Kasumi-1 (cell line): ENCODE data around the gene ZNF407.
"Not testable (repeated sequence)": the region's sequence is repeated elsewhere in the genome, so short reads cannot be mapped to it uniquely, and the experiment has no call there.

Experiments
- DNase-seq, 2 experiments: peaks; one replicate each; lab custom pipeline; 2025; lab: John Stamatoyannopoulos, UW

Gene ZNF407

GRCh38 chr18:74933930-74934329, 336.3 kb downstream of the ZNF407 start:
- DNase-seq = no peak

GRCh38 chr18:74935434-74935833, 337.8 kb downstream of the ZNF407 start:
- DNase-seq = no peak

GRCh38 chr18:74936343-74936742, 338.7 kb downstream of the ZNF407 start:
- no peak for DNase-seq

GRCh38 chr18:74937291-74937690, 339.6 kb downstream of the ZNF407 start:
- DNase-seq = no peak

GRCh38 chr18:74940856-74941255, 343.2 kb downstream of the ZNF407 start:
- no peak for DNase-seq

DNA sequence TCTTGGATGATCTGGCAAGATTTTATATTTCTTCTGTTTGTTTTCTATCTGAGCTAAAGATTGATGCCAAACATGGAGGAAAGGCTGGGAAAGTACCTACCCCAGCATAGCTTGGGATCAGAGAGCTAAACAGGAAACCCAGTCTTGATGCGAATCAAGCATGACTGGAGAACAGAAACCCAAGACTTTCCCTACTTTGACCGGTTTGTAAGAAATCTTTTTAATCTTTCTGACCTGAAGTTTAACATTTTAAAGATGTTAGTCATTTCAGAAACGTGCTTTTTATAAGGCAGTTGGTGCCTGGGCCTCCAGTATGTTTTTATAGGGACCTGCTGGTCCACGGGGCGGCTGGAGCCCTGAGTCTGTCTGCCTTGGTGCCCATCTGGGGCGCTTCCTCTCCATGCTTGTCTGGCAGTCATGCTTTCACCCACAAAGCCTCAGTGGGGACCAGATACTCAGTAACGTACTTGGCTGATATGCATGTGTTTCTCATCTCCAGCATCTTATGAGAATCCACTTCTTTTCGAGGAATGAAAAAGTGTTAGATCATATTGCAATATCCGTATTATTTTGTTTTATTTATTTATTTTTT, 344.7 kb downstream of the ZNF407 start:
- no peak for DNase-seq

GRCh38 chr18:74944676-74945075, 347.0 kb downstream of the ZNF407 start:
- DNase-seq = no peak

GRCh38 chr18:74945774-74946545, 348.3 kb downstream of the ZNF407 start:
- DNase-seq = no peak

DNA sequence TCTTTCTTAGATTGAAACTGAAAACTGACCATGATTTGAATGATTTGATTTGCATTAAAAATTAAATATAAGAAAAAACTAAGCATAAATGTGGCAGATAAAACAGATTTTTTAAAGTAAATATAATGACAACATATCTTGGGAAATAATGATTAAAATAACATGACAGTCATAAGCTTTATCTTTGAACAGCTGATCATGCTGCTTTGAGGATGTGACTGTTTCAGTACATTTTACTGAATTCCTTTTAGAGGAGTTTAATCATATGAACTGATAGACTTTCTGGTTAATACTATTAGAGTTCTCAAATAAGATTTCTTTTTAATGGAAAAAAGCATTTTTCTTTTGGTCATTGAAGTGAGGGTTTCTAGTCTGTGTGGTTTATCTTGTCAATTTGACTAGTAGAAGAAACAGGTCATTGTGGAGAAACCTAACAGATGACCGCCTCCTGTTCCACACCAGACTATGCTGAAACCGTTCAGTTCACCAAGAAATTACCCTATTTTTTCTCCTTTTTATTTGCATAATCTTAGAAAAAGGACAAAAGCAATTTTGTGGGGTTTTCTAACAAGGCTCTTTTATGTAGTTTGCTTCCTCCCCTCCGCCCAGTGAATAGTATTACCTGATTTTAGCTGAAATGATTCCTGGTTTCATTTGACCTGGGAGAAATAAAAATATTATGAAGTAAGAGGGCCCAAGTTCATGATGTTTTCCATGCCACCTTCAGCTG, 349.1 kb downstream of the ZNF407 start:
- no peak for DNase-seq

DNA sequence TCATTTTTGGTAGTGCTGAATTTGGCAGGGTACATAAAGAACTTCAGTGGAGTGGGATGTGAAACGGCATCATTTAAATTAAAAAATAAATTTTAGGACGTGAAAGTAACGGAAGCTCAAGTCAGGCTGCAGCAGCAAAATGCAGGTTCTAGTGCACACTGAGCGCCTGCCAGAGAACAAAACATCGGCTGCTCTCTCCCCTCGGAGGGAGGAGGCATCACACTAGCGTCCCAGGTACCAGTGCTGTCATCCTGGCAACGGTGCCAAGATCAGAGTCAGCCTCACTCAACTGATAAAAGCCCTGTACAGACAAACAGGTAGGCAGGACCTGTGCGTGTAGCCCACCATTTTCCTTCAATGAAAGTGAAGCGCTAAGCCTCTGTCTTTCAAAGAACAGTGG, 349.7 kb downstream of the ZNF407 start:
- DNase-seq = no peak

- DNase-seq = no peak
Measured at GRCh38 chr18:74947875-74948274, 350.2 kb downstream of the ZNF407 start.

DNA sequence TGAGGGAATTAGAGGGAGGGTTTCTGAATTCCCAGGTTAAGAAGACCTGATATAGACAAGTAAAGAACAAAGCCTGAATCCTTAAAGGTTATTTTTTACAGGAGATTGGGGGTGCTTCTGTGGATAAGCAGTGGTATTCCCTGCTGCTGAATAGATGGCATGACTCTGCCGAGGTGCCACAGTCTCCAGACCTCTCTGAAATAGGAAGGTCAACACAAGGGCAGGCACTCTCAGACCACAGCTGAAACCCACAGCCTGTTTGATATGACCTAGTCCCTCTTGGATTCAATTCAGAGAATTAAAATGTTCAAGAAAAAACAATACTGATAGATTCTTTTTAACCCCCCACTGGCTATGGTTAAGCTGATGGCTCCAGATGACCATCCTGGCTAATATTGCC, 351.9 kb downstream of the ZNF407 start:
- DNase-seq = no peak

DNA sequence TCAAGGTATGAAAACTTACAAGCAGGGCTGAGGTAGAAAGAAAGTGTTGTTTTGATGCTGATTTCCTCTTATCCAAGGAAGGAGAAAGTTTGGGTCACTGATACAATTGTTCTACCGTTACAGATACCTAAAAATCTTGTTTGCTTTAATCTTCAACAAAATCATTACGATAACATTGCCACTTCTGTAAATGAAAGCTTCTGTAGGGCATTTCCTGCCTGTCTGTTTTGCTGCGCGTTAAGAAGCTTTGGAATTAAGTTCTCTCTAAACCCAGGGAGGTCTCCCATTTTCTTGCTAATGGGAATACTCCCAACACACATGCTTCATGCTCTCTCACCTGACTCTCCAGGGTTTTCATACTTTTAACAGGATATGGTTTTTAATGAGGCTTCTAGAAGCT, 352.8 kb downstream of the ZNF407 start:
- DNase-seq = no peak

- DNase-seq = no peak
Measured at GRCh38 chr18:74951165-74951760, 353.6 kb downstream of the ZNF407 start.

DNA sequence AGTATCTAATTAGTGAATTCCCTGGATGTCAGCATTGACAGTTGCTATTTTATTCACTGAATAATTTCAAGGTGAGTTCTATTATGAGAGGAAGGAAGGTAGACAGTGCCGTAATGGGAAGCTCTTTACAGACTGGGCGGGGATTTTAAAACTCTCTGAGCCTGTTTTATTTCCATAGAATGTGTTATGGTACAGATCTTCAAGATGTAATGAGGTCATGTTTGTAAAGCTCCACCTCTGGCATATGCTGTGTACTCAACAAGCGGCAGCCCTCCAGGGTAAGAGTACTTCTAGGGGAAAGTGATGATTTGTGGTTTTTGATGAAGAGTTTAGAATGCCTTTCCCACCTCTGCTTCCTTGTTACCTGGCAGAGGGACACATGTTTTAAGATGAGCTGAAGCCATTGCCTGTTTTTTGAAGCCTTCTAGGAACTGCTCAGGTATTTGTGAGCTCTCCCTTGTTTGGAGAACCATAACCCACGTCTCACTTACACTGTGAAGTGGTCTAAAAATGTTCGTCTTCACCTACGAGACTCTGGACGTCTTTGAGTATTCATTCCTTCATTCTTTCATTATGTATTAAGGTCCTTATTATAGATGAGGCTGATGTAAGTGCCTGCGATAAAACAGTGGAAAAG, 360.0 kb downstream of the ZNF407 start:
- DNase-seq = no peak

DNA sequence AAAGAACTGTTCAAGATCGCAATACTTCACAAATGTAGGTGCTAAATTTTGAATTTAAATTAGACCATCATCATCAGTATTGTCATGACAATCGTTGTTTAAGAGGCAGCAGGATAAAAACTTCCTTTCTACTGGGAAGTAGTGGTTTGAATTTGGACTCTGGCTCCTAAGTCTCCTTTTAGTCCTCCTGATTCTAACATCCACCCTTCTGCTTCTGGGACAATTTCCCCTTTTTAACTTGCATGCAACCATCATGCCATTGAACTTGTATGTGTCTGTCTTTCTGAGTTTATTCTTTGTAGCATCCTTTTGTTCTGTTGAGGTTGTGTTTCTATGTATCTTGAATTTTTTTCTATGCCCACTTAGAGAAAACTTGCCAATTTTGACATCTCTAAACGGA, 361.5 kb downstream of the ZNF407 start:
- DNase-seq = no peak

DNA sequence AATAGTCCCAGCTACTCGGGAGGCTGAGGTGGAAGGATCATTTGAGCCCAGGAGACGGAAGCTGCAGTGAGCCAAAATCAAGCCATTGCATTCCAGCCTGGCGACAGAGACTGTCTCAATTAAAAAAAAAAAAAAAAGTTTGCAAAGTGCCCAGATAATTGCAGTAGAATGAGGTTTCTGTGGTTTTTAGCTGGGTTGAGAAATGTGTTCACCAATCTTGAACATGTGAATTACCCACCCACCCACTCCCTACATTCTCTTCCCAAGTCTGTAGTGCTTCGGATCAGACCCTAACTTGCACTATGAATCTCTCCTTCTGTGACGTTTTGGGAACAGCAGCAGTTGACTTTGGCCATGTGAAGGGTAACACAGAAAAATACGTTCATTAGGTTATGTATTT, 363.9 kb downstream of the ZNF407 start:
- DNase-seq = no peak

GRCh38 chr18:74963820-74964446, 366.3 kb downstream of the ZNF407 start:
- peak; percentile 38 to 49 for DNase-seq

DNA sequence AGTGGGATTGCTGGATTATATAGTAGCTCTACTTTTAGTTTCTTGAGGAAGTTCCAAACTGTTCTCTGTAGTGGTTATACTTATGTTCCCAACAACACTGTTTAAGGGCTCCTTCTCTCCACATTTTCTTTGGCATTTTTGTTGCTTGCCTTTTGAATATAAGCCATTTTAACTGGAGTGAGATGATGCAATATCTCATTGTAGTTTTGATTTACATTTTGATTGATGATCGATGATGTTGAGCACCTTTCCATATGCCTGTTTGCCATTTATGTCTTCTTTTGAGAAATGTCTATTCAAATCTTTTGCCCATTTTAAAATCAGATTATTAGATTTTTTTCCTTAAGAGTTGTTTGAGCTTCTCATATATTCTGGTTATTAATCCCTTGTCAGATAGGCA, 368.0 kb downstream of the ZNF407 start:
- no peak for DNase-seq

DNA sequence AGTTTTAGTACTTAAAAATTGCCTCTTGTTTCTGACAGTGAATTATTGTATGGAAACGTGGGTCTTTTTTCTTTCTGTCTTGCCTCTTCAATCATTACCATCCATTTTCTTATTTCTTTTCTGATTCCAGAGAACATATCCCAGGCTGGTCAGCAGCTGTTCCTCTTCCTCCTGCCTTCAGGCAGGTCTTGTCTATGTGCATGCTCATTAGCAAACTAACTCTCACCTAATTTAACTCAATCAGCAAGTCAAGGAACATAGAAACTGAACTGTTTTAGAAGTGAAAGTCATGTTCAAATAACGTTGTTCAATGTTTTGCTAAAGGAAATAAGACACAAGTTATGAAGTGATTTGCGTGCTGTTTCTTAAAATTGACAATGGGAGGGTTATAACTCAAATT, 369.8 kb downstream of the ZNF407 start:
- no peak for DNase-seq

- no peak for DNase-seq
Measured at GRCh38 chr18:74967979-74968378, 370.3 kb downstream of the ZNF407 start.

DNA sequence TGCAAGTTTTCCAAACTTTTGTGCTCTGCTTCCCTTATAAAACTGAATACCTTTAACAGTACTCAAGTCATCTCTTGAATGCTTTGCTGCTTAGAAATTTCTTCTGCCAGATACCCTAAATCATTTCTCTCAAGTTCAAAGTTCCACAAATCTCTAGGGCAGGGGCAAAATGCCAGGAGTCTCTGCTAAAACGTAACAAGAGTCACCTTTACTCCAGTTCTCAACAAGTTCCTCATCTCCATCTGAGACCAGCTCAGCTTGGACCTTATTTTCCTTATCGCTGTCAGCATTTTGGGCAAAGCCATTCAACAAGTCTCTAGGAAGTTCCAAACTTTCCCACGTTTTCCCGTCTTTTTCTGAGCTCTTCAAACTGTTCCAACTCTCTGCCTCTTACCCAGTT, 373.7 kb downstream of the ZNF407 start:
- DNase-seq = not testable (repeated sequence)
